Measurements from ENCODE around the gene SASH1. TPM values are rescaled to one million over a fixed set of nuclear protein-coding genes. Genes with fewer than 3 reads are reported as not detected.
"Not testable (repeated sequence)": the region's sequence is repeated elsewhere in the genome, so short reads cannot be mapped to it uniquely, and the experiment has no call there.

The SASH1 gene
- polyA plus RNA-seq, 3 donors, result 25.2 to 33.8 (median 27.3) TPM

GRCh38 chr6:148392127-148392526, 49.5 kb downstream of the SASH1 start:
- not testable (repeated sequence) for DNase-seq (ENCODE audit: extremely low read depth in 1 of 11, low read depth in 9 of 11, low spot score in 4 of 11)

- no peak for DNase-seq (ENCODE audit: extremely low read depth in 1 of 11, low read depth in 9 of 11, low spot score in 4 of 11)
These were observed 50.0 kb downstream of the SASH1 start for GRCh38 chr6:148392671-148393070.

GRCh38 chr6:148395583-148396101, 53.0 kb downstream of the SASH1 start:
- no peak for DNase-seq (ENCODE audit: extremely low read depth in 1 of 11, low read depth in 9 of 11, low spot score in 4 of 11)

GRCh38 chr6:148396411-148396810, 53.8 kb downstream of the SASH1 start:
- DNase-seq (ENCODE audit: extremely low read depth in 1 of 11, low read depth in 9 of 11, low spot score in 4 of 11), result no peak

- no peak for DNase-seq (ENCODE audit: extremely low read depth in 1 of 11, low read depth in 9 of 11, low spot score in 4 of 11)
These were observed 54.3 kb downstream of the SASH1 start for GRCh38 chr6:148396926-148397325.

- no peak for DNase-seq (ENCODE audit: extremely low read depth in 1 of 11, low read depth in 9 of 11, low spot score in 4 of 11)
These were observed 55.6 kb downstream of the SASH1 start for GRCh38 chr6:148398244-148398643.

GRCh38 chr6:148398678-148399077, 56.0 kb downstream of the SASH1 start:
- DNase-seq (ENCODE audit: extremely low read depth in 1 of 11, low read depth in 9 of 11, low spot score in 4 of 11), result no peak

- no peak for DNase-seq (ENCODE audit: extremely low read depth in 1 of 11, low read depth in 9 of 11, low spot score in 4 of 11)
These were observed 58.9 kb downstream of the SASH1 start for GRCh38 chr6:148401571-148401970.

GRCh38 chr6:148404456-148405054, 61.9 kb downstream of the SASH1 start:
- DNase-seq (ENCODE audit: extremely low read depth in 1 of 11, low read depth in 9 of 11, low spot score in 4 of 11), result no peak

- no peak for DNase-seq (ENCODE audit: extremely low read depth in 1 of 11, low read depth in 9 of 11, low spot score in 4 of 11)
These were observed 63.3 kb downstream of the SASH1 start for GRCh38 chr6:148405894-148406293.

GRCh38 chr6:148406579-148407371, 64.1 kb downstream of the SASH1 start:
- no peak for DNase-seq (ENCODE audit: extremely low read depth in 1 of 11, low read depth in 9 of 11, low spot score in 4 of 11)

- no peak for DNase-seq (ENCODE audit: extremely low read depth in 1 of 11, low read depth in 9 of 11, low spot score in 4 of 11)
These were observed 64.7 kb downstream of the SASH1 start for GRCh38 chr6:148407372-148407771.

- DNase-seq (ENCODE audit: extremely low read depth in 1 of 11, low read depth in 9 of 11, low spot score in 4 of 11), result no peak
These were observed 70.9 kb downstream of the SASH1 start for GRCh38 chr6:148413321-148414091.

- no peak for DNase-seq (ENCODE audit: extremely low read depth in 1 of 11, low read depth in 9 of 11, low spot score in 4 of 11)
These were observed 71.5 kb downstream of the SASH1 start for GRCh38 chr6:148414092-148414489.

- DNase-seq (ENCODE audit: extremely low read depth in 1 of 11, low read depth in 9 of 11, low spot score in 4 of 11), result no peak
These were observed 72.2 kb downstream of the SASH1 start for GRCh38 chr6:148414836-148415235.

GRCh38 chr6:148415511-148416260, 73.0 kb downstream of the SASH1 start:
- DNase-seq (ENCODE audit: extremely low read depth in 1 of 11, low read depth in 9 of 11, low spot score in 4 of 11), result no peak

GRCh38 chr6:148416330-148416965, 73.8 kb downstream of the SASH1 start:
- no peak for DNase-seq (ENCODE audit: extremely low read depth in 1 of 11, low read depth in 9 of 11, low spot score in 4 of 11)

- no peak for DNase-seq (ENCODE audit: extremely low read depth in 1 of 11, low read depth in 9 of 11, low spot score in 4 of 11)
These were observed 74.4 kb downstream of the SASH1 start for GRCh38 chr6:148417045-148417444.

- no peak for DNase-seq (ENCODE audit: extremely low read depth in 1 of 11, low read depth in 9 of 11, low spot score in 4 of 11)
These were observed 76.8 kb downstream of the SASH1 start for GRCh38 chr6:148419430-148419829.
